Fibroblast of lung (primary cell): Measurements from ENCODE around the gene EXOC5.

ENCODE experiments used
- EZH2 ChIP-seq: IDR thresholded peaks from 2 replicates; pipeline ENCODE4 v1.5.1; 2012; ENCODE audit warnings: low read length, control low read depth, mild to moderate bottlenecking; ENCODE audit errors: missing control alignments
- TF ChIP-seq, protein P1 (sequence below), 2 donors: IDR thresholded peaks in 1 of 2; conservative IDR thresholded peaks in 1 of 2; 1 replicate in 1 of 2; 2 replicates in 1 of 2; pipeline ENCODE4 v1.5.1; 2011 to 2012; ENCODE audit warnings: low read length in 2 of 2, control low read depth in 1 of 2, inconsistent platforms in 1 of 2, low read depth in 1 of 2, mild to moderate bottlenecking in 1 of 2

DNA sequence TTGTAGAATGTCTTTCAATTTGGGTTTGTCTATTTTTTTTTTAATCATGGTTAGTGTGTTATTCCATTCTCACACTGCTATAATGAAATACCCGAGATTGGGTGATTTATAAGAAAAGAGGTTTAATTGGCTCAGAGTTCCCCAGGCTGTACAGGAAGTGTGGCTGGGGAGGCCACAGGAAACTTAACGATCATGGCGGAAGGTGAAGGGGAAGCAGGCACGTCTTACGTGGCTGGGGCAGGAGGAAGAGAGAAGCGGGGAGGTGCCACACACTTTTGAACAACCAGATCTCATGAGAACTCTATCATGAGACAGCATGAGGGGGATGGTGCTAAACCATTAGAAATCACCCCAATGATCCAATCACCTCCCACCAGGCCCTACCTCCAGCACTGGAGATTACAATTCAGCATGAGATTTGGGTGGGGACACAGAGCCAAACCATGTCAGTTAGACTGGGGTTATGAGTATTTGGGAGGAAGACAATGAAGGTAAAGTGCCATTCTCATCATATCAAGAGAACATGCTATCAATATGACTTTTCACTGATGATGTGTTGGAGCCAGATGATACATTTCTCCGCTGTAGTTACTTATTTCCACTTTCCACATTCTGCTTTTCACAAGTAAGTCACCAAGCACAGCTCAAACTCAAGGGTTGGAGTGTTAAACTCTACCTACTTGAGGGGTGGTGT is 45.8 kb upstream of the EXOC5 start:
- TF ChIP-seq, protein P1, sequence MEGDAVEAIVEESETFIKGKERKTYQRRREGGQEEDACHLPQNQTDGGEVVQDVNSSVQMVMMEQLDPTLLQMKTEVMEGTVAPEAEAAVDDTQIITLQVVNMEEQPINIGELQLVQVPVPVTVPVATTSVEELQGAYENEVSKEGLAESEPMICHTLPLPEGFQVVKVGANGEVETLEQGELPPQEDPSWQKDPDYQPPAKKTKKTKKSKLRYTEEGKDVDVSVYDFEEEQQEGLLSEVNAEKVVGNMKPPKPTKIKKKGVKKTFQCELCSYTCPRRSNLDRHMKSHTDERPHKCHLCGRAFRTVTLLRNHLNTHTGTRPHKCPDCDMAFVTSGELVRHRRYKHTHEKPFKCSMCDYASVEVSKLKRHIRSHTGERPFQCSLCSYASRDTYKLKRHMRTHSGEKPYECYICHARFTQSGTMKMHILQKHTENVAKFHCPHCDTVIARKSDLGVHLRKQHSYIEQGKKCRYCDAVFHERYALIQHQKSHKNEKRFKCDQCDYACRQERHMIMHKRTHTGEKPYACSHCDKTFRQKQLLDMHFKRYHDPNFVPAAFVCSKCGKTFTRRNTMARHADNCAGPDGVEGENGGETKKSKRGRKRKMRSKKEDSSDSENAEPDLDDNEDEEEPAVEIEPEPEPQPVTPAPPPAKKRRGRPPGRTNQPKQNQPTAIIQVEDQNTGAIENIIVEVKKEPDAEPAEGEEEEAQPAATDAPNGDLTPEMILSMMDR (conservative IDR thresholded peaks at IDR 0.05 in 1 of 2, IDR thresholded peaks at IDR 0.05 in 1 of 2; ENCODE audit: low read depth in 1 of 2, low read length in 2 of 2), result no peak
- TF ChIP-seq EZH2, result no peak
